Ovary (tissue), 3 donors: Measurements from ENCODE around the gene PKP2.

Experiments
- CTCF ChIP-seq, 3 donors: fragments of 450-650 bp in 2 of 3; fragments of 200-600 bp in 1 of 3; IDR thresholded peaks; one replicate each; pipeline versions ENCODE4 v1.5.1 to v1.8.0; 2016 to 2022; ENCODE audit warnings: antibody characterized with exemption in 3 of 3, mild to moderate bottlenecking in 1 of 3
- EP300 ChIP-seq: sonication (generic); formaldehyde crosslinking; IDR thresholded peaks from one replicate; pipeline ENCODE4 v1.6.1; 2017; ENCODE audit warnings: antibody characterized with exemption
- POLR2A ChIP-seq: fragments of 450-650 bp; IDR thresholded peaks from one replicate; pipeline ENCODE4 v1.6.1; 2017; ENCODE audit warnings: antibody characterized with exemption, mild to moderate bottlenecking, moderate library complexity
- donor health status: DM: no; HTN: no; CAD: no.

- no peak for TF ChIP-seq CTCF (IDR thresholded peaks at IDR 0.05)
- TF ChIP-seq POLR2A, result no peak
- TF ChIP-seq EP300, result no peak
Measured at GRCh38 chr12:32870716-32871115, 25.9 kb downstream of the PKP2 start.
